Keratinocyte (primary cell): Measurements from ENCODE around the gene SPIN4. TPM values are rescaled to one million over a fixed set of nuclear protein-coding genes. Genes with fewer than 3 reads are reported as not detected.

Experiments used
- DNase-seq: peaks from one replicate; pipeline ENCODE4 v3.0.0-alpha.2; 2011; ENCODE audit warnings: low read depth, missing footprints, low spot score
- FAIRE-seq: peaks from 2 replicates; lab custom pipeline; 2011; peaks lifted over from hg19 to GRCh38; lab: Jason Lieb, UNC
- H2AFZ ChIP-seq: 2 replicates; pipeline ENCODE4 v1.6.0; 2012; ENCODE audit warnings: low read length, control low read depth, inconsistent platforms; ENCODE audit not compliant: control insufficient read depth
- H3K27ac ChIP-seq: 2 replicates; pipeline ENCODE4 v1.5.1; 2011; ENCODE audit warnings: low read length; ENCODE audit not compliant: control insufficient read depth, insufficient read depth
- H3K27me3 ChIP-seq: 3 replicates; pipeline ENCODE4 v1.6.0; 2011; ENCODE audit warnings: low read length; ENCODE audit not compliant: control insufficient read depth, insufficient read depth; ENCODE audit errors: extremely low read depth
- H3K36me3 ChIP-seq, 2 experiments: 2 replicates in 1 of 2; 3 replicates in 1 of 2; pipeline ENCODE4 v1.5.1; 2011; ENCODE audit warnings: low read length in 2 of 2, mild to moderate bottlenecking in 1 of 2; ENCODE audit not compliant: control insufficient read depth in 2 of 2, insufficient read depth in 2 of 2; ENCODE audit errors: extremely low read depth in 1 of 2
- H3K4me1 ChIP-seq: 3 replicates; pipeline ENCODE4 v1.5.1; 2011; ENCODE audit warnings: low read length; ENCODE audit not compliant: control insufficient read depth, insufficient read depth; ENCODE audit errors: extremely low read depth
- H3K4me2 ChIP-seq: 3 replicates; pipeline ENCODE4 v1.6.0; 2011; ENCODE audit warnings: low read depth, low read length; ENCODE audit not compliant: control insufficient read depth, insufficient read depth; ENCODE audit errors: extremely low read depth
- H3K4me3 ChIP-seq, 3 experiments: fragments of 200-600 bp in 1 of 3; sonication (generic) in 1 of 3; 2 replicates in 2 of 3; 3 replicates in 1 of 3; pipeline ENCODE4 v1.5.1; 2011 to 2016; ENCODE audit warnings: low read length in 3 of 3, mild to moderate bottlenecking in 3 of 3, control low read depth in 2 of 3, inconsistent platforms in 1 of 3, low read depth in 1 of 3, mixed read lengths in 1 of 3, mixed run types in 1 of 3, moderate library complexity in 1 of 3; ENCODE audit not compliant: control insufficient read depth in 2 of 3, insufficient read depth in 2 of 3; ENCODE audit errors: extremely low read depth in 1 of 3
- H3K79me2 ChIP-seq: 2 replicates; pipeline ENCODE4 v1.6.0; 2012; ENCODE audit warnings: low read length; ENCODE audit not compliant: control insufficient read depth, insufficient read depth
- H3K9ac ChIP-seq: 3 replicates; pipeline ENCODE4 v1.6.0; 2011; ENCODE audit warnings: low read length; ENCODE audit not compliant: control insufficient read depth, insufficient read depth; ENCODE audit errors: extremely low read depth
- H3K9me1 ChIP-seq: 3 replicates; pipeline ENCODE4 v1.6.0; 2011; ENCODE audit warnings: low read length; ENCODE audit not compliant: control insufficient read depth, insufficient read depth; ENCODE audit errors: extremely low read depth
- H3K9me3 ChIP-seq: 2 replicates; pipeline ENCODE4 v1.5.1; 2012; ENCODE audit warnings: low read depth, low read length; ENCODE audit not compliant: control insufficient read depth
- H4K20me1 ChIP-seq: 3 replicates; pipeline ENCODE4 v1.6.0; 2011; ENCODE audit warnings: low read length; ENCODE audit not compliant: control insufficient read depth, insufficient read depth; ENCODE audit errors: extremely low read depth
- EZH2 ChIP-seq: IDR thresholded peaks from one replicate; pipeline ENCODE4 v1.6.1; 2012; ENCODE audit warnings: inconsistent platforms, mild to moderate bottlenecking, low read length, moderate library complexity
- dilution Hi-C: fragments of 300-500 bp; cut with MboI; formaldehyde crosslinking; loops from one replicate; pipeline ENCODE4 v1.7.0; 2020; ENCODE audit warnings: low sequenced_read_pairs; ENCODE audit not compliant: extremely low pct_ligation_motif_present
- polyA plus RNA-seq, 5 experiments: library from polyadenylated mRNA; depleted of rRNA in 3 of 5; stranded (reverse) in 3 of 5; stranded (forward) in 1 of 5; unstranded in 1 of 5; fragments of >200 nt; gene quantifications; 1 replicate in 1 of 5; 2 replicates in 3 of 5; 3 replicates in 1 of 5; pipeline versions ENCODE4 v1.2.1 to v1.2.3, GENCODE V29; 2011 to 2012; ENCODE audit warnings: missing spikeins in 2 of 5, low read depth in 1 of 5, low replicate concordance in 1 of 5
- TF ChIP-seq, protein P1 (sequence below), 3 experiments: IDR thresholded peaks in 1 of 3; conservative IDR thresholded peaks in 1 of 3; optimal IDR thresholded peaks in 1 of 3; 2 replicates in 2 of 3; 3 replicates in 1 of 3; pipeline versions ENCODE3 to v1.5.1; 2011; ENCODE audit warnings: low read length in 3 of 3, mild to moderate bottlenecking in 3 of 3, moderate library complexity in 2 of 3, control low read depth in 1 of 3, inconsistent platforms in 1 of 3; ENCODE audit not compliant: insufficient read depth in 2 of 3; ENCODE audit errors: extremely low read depth in 1 of 3

Gene SPIN4
- polyA plus RNA-seq, 1 donor (not counting 4 experiments of a cell fraction or from before 2014, with no cell fraction given): 5.8 TPM

DNA sequence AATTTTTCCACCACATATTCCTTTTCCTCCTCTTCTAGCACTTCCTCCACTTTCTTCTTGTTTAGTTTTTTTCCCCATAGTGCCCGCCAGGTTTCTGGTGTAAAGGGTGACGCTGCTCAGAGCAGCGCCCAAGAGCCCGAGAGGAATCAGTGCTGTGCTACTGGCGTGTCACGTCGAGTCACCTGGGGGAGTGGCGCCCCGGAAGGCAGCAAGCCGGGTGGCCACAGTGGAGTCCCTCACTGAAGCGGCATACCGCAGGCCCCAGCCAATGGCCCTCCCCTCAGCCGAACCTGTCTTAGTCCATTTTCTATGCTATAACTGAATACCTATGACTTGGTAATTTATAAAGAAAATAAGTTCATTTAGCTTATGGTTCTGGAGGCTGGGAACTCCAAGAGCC is 51.5 kb downstream of the SPIN4 start:
- Histone ChIP-seq H3K27me3 (no peaks in the 10 kb centered on the region), H3K36me3 (no peaks in the 10 kb centered on the region), H3K27ac (no peak overlapping the region), H3K79me2 (no peaks in the 10 kb centered on the region), H3K9me1 (no peaks in the 10 kb centered on the region), H3K4me2 (no peak overlapping the region), H3K4me3 (no peak overlapping the region), H3K9me3 (peaks cover 1% of the 10 kb centered on the region), H2AFZ (no peak overlapping the region), H3K9ac (no peak overlapping the region), H3K4me1 (no peaks in the 10 kb centered on the region), H4K20me1 (no peaks in the 10 kb centered on the region)
- TF ChIP-seq EZH2: no peak
- TF ChIP-seq, protein P1, sequence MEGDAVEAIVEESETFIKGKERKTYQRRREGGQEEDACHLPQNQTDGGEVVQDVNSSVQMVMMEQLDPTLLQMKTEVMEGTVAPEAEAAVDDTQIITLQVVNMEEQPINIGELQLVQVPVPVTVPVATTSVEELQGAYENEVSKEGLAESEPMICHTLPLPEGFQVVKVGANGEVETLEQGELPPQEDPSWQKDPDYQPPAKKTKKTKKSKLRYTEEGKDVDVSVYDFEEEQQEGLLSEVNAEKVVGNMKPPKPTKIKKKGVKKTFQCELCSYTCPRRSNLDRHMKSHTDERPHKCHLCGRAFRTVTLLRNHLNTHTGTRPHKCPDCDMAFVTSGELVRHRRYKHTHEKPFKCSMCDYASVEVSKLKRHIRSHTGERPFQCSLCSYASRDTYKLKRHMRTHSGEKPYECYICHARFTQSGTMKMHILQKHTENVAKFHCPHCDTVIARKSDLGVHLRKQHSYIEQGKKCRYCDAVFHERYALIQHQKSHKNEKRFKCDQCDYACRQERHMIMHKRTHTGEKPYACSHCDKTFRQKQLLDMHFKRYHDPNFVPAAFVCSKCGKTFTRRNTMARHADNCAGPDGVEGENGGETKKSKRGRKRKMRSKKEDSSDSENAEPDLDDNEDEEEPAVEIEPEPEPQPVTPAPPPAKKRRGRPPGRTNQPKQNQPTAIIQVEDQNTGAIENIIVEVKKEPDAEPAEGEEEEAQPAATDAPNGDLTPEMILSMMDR (optimal IDR thresholded peaks at IDR 0.05 in 1 of 3, IDR thresholded peaks at IDR 0.05 in 1 of 3, conservative IDR thresholded peaks at IDR 0.05 in 1 of 3; ENCODE audit: extremely low read depth in 1 of 3, insufficient read depth in 2 of 3, low read length in 3 of 3): no peak
- dilution Hi-C loops: no loop called here
- no peak for FAIRE-seq
- no peak for DNase-seq
